HG02623 (cell line): Measurements from ENCODE around the gene MINDY4.

Experiments
- ATAC-seq: cut with Tn5 transposase; IDR thresholded peaks from one replicate; pipeline ENCODE4 v1.9.1; 2021; ENCODE audit warnings: moderate library complexity; ENCODE audit not compliant: unreplicated experiment

The MINDY4 gene

GRCh38 chr7:30849565-30849964 lies 78.3 kb downstream of the MINDY4 start:
- ATAC-seq = no peak

- no peak for ATAC-seq
These were observed 79.2 kb downstream of the MINDY4 start for GRCh38 chr7:30850426-30850825.

DNA sequence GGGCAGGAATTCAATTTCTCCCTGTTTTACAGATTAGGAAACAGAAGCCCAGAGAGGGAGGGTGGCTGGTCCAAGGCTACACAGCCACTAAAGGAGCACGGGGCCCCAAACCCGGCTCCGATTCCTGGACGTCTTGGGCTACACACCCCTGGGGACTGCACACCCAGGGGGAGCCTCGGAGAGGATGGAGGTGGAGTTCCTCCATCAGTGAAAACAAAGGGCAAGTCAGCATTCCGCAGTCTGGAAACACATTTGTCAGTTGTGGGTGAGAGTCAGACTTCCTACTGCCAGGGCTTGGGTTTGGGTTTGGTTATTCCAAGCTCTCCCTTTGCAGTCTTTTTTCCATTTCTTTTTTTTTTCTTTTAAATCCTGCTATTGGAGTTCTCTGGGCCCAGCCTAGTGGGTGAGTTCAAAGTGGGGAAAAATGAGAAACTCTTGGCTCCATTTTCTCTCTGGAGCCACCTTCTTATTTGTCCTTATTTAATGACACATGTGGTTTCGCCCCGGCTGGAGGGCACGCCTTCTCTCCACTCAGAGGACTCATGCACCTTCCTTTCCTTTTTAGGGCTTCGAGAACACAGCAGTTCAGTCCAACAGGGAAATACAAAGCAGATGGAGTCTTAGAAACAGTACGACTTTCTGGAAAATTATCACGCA lies 80.6 kb downstream of the MINDY4 start:
- no peak for ATAC-seq

- no peak for ATAC-seq
These were observed 81.1 kb downstream of the MINDY4 start for GRCh38 chr7:30852308-30852684.

DNA sequence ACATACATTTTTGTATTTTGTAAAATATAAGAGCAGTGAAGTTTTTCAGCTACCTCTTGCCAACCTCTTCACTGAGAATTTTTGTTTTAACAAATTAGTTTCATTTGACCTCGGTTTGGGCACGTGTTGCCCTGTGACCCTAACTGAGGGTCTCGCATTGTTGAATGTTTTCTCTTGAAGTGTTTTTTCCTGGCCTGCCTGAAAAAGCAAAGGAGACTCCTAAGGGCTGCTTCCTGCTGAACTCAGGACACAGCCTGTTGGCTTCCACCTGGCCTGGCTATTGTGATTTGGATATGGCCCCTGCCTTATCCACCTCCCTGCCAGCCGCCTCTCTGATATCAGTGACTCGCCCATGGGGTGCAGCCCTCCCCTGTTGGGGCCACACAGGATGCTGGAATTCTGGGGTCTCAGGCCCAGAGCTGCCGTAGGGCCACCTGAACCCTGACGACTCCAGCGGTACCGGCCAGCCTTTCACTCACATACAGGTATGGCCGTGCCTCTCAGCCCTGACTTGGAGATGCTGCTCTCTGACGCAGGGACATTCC lies 81.6 kb downstream of the MINDY4 start:
- no peak for ATAC-seq

- no peak for ATAC-seq
These were observed 82.4 kb downstream of the MINDY4 start for GRCh38 chr7:30853576-30853975.

GRCh38 chr7:30855936-30856335 lies 84.7 kb downstream of the MINDY4 start:
- ATAC-seq = no peak

- ATAC-seq = no peak
These were observed 87.4 kb downstream of the MINDY4 start for GRCh38 chr7:30858576-30858975.

DNA sequence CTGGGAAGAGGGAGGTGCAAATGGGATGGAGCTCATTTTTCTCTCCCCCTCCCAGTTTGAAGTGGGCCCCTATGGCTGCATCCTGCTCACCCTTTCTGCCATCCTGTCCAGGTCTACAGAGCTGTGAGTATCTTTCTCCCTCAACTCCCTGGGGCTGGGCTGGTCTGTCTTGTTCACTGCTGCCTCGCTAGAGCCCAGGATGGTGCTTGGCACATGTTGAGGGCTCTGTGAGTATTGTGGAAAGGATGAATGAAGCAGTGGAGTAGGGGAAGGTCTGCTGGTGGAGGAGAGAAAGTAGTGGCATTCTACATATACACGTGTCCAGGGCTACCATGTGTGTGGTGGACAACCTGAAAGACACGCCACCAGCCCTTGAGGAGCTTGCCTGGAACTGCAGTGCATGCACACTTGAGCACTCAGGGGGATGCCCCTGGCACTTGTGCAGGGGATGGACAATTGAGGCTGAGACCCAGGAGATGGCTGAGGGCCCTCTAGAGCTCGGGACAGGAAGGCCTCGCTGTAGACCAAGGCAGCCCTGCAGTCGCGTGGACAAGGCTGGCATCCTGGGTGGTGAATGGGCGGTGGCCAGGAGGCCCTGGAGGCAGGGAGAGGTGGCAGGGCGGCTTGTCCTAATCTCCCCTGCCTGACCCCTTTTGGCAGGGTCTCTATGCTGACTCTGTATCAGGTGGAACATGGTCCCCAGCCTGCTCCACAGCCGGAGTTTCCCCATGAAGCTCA lies 88.2 kb downstream of the MINDY4 start:
- ATAC-seq = no peak

DNA sequence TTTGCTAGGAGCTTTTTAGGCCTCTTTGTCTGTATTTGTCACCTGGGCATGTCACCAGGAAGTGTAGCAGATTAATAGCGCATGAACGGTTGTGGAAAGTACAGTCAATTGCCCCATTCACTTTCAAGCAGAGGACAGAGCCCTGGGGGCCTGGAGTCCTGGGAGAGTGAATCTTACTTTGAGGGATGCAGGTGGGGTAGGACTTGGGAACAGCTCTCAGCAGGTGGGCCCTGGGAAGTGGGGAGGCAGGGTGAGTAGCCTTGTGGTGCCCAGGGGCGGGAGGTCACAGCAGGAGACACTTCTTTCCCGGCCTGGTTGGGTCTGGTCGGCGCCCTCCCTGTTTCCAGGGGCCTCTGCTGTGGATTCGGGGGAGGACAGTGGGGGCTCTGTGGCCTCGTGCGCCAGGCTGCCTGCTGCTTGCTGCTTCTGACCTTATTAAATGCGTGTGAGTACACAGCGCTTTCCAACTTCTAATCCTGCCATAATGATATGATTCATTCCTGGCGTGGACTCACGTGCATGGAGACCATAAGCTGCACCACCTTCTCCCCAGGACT lies 88.8 kb downstream of the MINDY4 start:
- ATAC-seq = no peak

DNA sequence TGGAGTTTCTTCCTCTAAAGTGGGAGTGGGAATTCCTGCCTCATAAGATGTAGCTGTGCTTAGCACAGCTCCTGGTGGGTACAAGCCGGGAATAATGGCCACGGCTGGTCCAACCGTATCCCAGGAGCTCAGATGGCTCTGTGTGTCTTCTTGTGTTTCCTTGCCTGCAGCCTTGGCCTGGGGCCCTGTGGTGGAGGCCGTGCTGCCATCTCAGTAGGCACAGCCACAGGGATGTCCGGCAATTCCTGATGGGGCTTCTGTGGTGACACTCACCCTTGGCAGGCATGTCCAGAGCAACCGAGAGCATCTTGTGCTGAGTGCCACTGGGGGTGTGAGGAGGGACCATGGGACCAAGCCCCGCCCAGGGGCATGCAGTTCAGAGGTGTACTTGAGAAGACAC lies 90.4 kb downstream of the MINDY4 start:
- no peak for ATAC-seq

- no peak for ATAC-seq
These were observed 91.9 kb downstream of the MINDY4 start for GRCh38 chr7:30862995-30863705.

- ATAC-seq = no peak
These were observed 92.5 kb downstream of the MINDY4 start for GRCh38 chr7:30863706-30864035.

DNA sequence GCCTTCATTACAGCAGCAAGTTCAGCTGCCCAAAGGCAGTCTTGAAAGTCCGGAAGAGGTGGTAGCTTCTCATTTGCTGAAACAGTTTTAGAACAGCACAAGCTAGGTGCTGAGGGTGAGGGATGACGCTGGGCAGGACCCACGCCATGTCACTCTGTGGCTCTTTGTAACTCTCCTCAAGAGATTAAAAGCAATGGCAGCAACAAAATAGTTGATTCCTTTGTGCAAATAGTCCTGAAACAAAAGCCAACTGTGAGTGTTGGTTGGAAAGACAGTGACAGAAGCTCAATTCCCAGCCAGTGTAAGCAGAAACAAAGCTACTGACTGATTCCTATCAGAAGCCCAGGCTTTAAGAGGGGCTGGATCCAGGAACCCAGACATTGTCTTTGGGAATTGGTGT lies 92.9 kb downstream of the MINDY4 start:
- ATAC-seq = no peak

GRCh38 chr7:30865076-30865475 lies 93.9 kb downstream of the MINDY4 start:
- no peak for ATAC-seq

GRCh38 chr7:30865821-30866220 lies 94.6 kb downstream of the MINDY4 start:
- no peak for ATAC-seq

- ATAC-seq = no peak
These were observed 95.7 kb downstream of the MINDY4 start for GRCh38 chr7:30866939-30867338.

DNA sequence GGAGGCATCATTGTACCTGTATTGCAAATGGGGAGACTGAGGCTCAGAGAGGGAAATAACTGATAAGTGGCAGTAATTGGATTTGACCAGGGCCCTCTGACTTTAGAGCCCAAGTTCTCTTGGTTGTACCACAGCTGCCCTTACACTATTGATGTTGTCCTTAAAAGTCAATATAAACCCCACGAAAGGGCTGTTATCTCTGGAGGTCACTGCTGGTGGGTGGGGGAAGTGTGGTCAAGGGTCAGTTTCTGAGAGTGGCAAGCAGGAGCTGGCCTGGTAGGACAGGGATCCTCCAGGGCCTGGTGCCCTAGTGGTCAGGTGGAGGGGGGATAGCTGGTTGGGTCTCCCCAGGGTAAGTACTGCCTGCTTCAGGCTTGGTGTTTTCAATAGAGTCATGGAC lies 96.3 kb downstream of the MINDY4 start:
- ATAC-seq = no peak

DNA sequence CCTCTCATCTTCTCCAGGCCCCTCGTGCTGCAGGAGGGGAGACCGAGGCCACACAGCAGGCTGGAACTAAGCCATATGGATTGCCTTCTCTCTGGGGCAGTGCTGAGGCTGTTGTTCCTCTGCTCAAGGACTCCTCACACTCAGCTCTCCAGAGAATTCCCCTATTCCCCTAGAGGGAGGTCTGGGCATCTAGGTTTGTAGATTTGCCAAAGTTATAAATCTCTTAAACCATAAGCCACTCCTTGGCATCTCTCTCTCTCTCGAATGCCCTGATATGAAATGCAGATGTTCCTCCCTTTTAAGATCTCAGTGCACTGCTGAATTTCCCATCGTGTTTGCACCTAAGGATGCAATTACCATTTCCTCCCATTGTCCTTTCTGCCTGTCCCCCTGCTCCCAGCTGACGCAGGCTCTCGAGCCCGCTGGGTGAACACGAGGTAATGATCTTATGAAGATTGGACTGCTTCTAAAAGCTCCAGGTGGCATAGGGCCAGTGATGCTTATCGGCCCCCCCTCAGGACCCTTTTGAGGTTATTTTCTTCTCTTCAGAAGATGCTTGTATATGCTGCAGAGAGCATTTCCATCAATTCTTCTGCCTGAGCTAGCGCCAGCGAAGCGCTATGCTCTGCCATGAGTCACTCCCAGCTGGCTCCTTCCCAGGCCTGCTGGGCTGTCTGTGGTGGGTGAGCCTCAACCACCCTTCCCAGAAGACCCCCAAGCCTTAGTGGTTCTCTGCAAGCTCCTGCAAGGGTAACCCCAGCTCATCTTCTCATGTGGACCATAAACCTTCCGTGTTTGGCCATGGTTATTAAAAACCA lies 98.8 kb downstream of the MINDY4 start:
- no peak for ATAC-seq

GRCh38 chr7:30870821-30871518 lies 99.8 kb downstream of the MINDY4 start:
- no peak for ATAC-seq
